Left lung (tissue), 10 donors: ENCODE results near the gene EHD4. TPM values are rescaled to one million over a fixed set of nuclear protein-coding genes. Genes with fewer than 3 reads are reported as not detected.

Experiments
- ATAC-seq: fragments of 200-7000 bp; cut with Tn5 transposase; one replicate; pipeline ENCODE4 v1.9.1; 2020; ENCODE audit warnings: moderate library complexity
- DNase-seq, 4 donors: peaks; one replicate each; pipeline ENCODE4 v3.0.0-alpha.2; 2013 to 2020
- H3K27ac ChIP-seq, 2 donors: fragments of 200-600 bp; sonication (generic) in 1 of 2; one replicate each; pipeline versions ENCODE4 v1.5.0 to v1.8.0; 2020 to 2021
- H3K27me3 ChIP-seq, 2 donors: fragments of 200-600 bp; sonication (generic) in 1 of 2; one replicate each; pipeline versions ENCODE4 v1.5.0 to v1.8.0; 2020 to 2021
- H3K36me3 ChIP-seq, 2 donors: fragments of 200-600 bp; sonication (generic) in 1 of 2; one replicate each; pipeline versions ENCODE4 v1.5.0 to v1.8.0; 2020 to 2021
- H3K4me1 ChIP-seq, 2 donors: fragments of 200-600 bp; one replicate each; pipeline ENCODE4 v1.8.0; 2021
- H3K4me3 ChIP-seq, 2 donors: fragments of 200-600 bp; sonication (generic) in 1 of 2; one replicate each; pipeline versions ENCODE4 v1.5.0 to v1.8.0; 2020 to 2021; ENCODE audit warnings: mild to moderate bottlenecking in 1 of 2
- H3K9me3 ChIP-seq, 2 donors: fragments of 200-600 bp; sonication (generic) in 1 of 2; one replicate each; pipeline versions ENCODE4 v1.5.0 to v1.8.0; 2020 to 2021
- intact Hi-C, 2 donors: fragments of 100-400 bp; cut with DNase I; formaldehyde crosslinking; loops; one replicate each; pipeline versions ENCODE4 v1.11.2 to v1.14.2; 2022
- polyA plus RNA-seq, 6 donors: library from polyadenylated mRNA; unstranded; fragments of 120-200 nt; gene quantifications; one replicate each; pipeline ENCODE4 v1.2.1, GENCODE V29; 2013; ENCODE audit not compliant: insufficient read length in 6 of 6
- total RNA-seq, 2 donors: library from RNA; stranded (reverse); fragmentation: NEBNext Ultra II Directional; extraction: Animal tissue kit (Norgen Biotek cat#: 25700); gene quantifications; one replicate each; pipeline ENCODE4 v1.2.1, GENCODE V29; 2021
- TF ChIP-seq, protein P1 (sequence below), 2 donors: fragments of 200-600 bp; sonication (generic) in 1 of 2; IDR thresholded peaks; one replicate each; pipeline versions ENCODE4 v1.5.0 to v1.8.0; 2021; ENCODE audit warnings: antibody characterized with exemption in 2 of 2
- donor health status: DM: no; HTN: yes; CAD: no.
- donor health status: DM: no; HTN: no; CAD: no.

The EHD4 gene
- total and polyA plus RNA-seq, 8 donors: 11.7 to 32.6 (median 13.1) TPM

DNA sequence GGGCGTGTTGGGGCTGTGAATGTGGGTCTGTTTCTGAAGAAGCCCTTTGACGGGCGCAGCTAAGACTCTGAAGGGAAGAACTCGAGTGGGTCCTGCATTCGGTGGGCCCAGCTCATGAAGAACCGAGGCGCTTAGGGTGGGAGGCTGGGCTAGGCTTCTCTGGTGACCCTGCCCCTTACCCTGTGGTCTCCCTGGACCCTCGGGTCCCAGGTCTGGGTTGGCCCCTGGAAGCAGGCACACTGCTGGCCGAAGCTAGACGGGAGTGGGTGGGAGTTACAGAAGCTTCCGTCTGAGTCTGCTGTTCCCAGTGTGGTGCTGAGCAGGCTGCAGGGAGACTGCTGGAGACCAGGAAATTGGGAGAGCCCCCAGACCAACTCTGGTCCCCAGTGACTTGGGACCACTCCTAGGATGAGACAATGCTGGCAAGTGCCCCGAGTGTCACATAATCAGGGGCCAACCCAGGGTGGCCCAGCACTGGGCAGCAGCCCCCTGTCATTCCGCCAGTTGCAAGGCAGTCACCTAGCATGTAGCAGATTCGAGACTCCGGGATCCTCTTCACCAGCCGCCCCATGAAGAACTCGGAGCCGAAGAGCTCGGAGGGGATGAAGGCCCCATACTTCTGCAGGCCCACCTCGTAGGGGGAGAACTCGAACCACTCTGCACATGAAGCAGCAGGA is 16.7 kb upstream of the EHD4 start:
- no peak overlapping the region for H3K4me3 ChIP-seq
- intact Hi-C loops: loop anchor here in 1 of 2 donors (5.0 kb wide), 1 partner anchor 68 kb away; no protein-coding TSS in a partner anchor
- H3K9me3 ChIP-seq: no peaks in the 10 kb centered on the region
- DNase-seq (peak in 1 of 4 donors; percentile 39), ATAC-seq (no peak)
- no peak overlapping the region for H3K27ac ChIP-seq
- TF ChIP-seq, protein P1, sequence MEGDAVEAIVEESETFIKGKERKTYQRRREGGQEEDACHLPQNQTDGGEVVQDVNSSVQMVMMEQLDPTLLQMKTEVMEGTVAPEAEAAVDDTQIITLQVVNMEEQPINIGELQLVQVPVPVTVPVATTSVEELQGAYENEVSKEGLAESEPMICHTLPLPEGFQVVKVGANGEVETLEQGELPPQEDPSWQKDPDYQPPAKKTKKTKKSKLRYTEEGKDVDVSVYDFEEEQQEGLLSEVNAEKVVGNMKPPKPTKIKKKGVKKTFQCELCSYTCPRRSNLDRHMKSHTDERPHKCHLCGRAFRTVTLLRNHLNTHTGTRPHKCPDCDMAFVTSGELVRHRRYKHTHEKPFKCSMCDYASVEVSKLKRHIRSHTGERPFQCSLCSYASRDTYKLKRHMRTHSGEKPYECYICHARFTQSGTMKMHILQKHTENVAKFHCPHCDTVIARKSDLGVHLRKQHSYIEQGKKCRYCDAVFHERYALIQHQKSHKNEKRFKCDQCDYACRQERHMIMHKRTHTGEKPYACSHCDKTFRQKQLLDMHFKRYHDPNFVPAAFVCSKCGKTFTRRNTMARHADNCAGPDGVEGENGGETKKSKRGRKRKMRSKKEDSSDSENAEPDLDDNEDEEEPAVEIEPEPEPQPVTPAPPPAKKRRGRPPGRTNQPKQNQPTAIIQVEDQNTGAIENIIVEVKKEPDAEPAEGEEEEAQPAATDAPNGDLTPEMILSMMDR (IDR thresholded peaks at IDR 0.05): no peak
- peaks cover 0 to 10% of the 10 kb centered on the region in 2 donors for H3K4me1 ChIP-seq
- H3K27me3 ChIP-seq: no peaks in the 10 kb centered on the region
- no peaks in the 10 kb centered on the region for H3K36me3 ChIP-seq

DNA sequence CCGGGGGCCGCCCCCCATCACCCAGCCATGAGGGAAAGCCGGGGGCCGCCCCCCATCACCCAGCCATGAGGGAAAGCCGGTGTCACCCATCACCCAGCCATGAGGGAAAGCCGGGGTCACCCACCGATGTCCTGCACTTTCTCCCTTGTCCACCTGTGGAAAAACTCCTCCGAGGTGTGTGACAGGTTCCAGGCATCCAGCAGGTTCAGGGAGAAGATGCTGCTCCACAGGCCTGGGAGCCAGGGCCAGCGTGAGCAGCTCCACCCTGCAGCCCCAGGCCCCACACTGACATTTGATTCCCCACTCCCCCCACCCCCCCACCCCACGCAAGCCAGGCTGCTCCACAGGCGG is 15.5 kb upstream of the EHD4 start:
- peak in 1 of 4 donors; percentile 31 for DNase-seq

DNA sequence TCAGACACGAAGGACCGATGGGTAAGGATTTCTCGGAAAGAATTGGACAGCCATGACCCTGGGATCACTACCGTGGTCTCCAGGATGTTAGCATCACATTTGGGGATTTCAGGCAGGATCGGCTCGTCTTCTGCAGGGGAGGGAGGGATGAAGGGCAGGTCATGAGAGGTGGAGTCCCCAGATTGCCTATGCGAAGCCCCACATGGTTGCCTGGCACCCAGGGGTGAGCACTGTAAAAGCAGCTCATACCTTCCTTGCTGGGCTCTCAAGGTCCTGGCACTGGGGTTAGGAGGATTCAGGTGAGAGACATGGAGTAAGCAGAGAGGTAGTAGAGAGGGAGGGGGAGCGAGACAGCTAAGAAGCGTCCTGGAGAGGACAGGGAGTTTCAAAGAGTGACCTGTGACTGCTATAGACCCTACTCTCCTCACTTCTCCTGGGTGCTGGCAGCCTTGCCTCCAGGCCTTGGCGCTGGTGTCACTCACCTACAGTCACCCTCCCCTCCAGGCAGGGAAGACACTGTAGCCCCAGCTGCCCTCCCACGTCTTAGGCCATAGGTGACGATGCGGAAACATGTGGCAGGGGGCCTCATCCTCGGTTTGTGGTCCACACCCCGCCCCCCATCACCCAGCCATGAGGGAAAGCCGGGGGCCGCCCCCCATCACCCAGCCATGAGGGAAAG is 15.0 kb upstream of the EHD4 start:
- peak in 2 of 4 donors; percentile 16 to 31 for DNase-seq
- Histone ChIP-seq H3K27me3 (no peaks in the 10 kb centered on the region), H3K4me1 (no peaks in the 10 kb centered on the region), H3K9me3 (no peaks in the 10 kb centered on the region), H3K27ac (no peak overlapping the region), H3K4me3 (no peak overlapping the region), H3K36me3 (no peaks in the 10 kb centered on the region)
- TF ChIP-seq, protein P1 (IDR thresholded peaks at IDR 0.05): no peak
- ATAC-seq: no peak
- intact Hi-C loops: loop anchor here in 1 of 2 donors (5.0 kb wide), 1 partner anchor 70 kb away; no protein-coding TSS in a partner anchor

More for the DNA sequence above, 15.5 kb upstream of the EHD4 start:
- ATAC-seq: no peak
- TF ChIP-seq, protein P1 (IDR thresholded peaks at IDR 0.05): no peak
- intact Hi-C loops: loop anchor here in 1 of 2 donors (5.0 kb wide), 1 partner anchor 69 kb away; no protein-coding TSS in a partner anchor
- no peak overlapping the region for H3K27ac ChIP-seq
- H3K4me1 ChIP-seq: no peaks in the 10 kb centered on the region
- no peaks in the 10 kb centered on the region for H3K9me3 ChIP-seq
- no peak overlapping the region for H3K4me3 ChIP-seq
- H3K36me3 ChIP-seq: no peaks in the 10 kb centered on the region
- no peaks in the 10 kb centered on the region for H3K27me3 ChIP-seq

- Histone ChIP-seq H3K27ac (no peak overlapping the region), H3K4me3 (no peak overlapping the region), H3K9me3 (no peaks in the 10 kb centered on the region), H3K36me3 (no peaks in the 10 kb centered on the region), H3K4me1 (peaks cover 0 to 4% of the 10 kb centered on the region in 2 donors), H3K27me3 (no peaks in the 10 kb centered on the region)
- ATAC-seq (peak; percentile 23), DNase-seq (peak in 2 of 4 donors; percentile 35 to 41)
- intact Hi-C loops: loop anchor here in 1 of 2 donors (5.0 kb wide), 1 partner anchor 72 kb away; no protein-coding TSS in a partner anchor
- TF ChIP-seq, protein P1 (IDR thresholded peaks at IDR 0.05): no peak
Observed at GRCh38 chr15:41985236-41986160, 13.1 kb upstream of the EHD4 start.
